Measurements from ENCODE around the gene SMARCA5. TPM values are rescaled to one million over a fixed set of nuclear protein-coding genes. Genes with fewer than 3 reads are reported as not detected.
"Not testable (repeated sequence)": the region's sequence is repeated elsewhere in the genome, so short reads cannot be mapped to it uniquely, and the experiment has no call there.

SMARCA5 gene
- polyA plus RNA-seq (2012; ENCODE audit: insufficient read depth, insufficient read length): 76.0 TPM

GRCh38 chr4:143513314-143514168, at the start of gene SMARCA5:
SMARCA5 (plus strand) TSS chr4:143513702; CDS start chr4:143513925, 223 bp downstream.
- DNase-seq (ENCODE audit: low read depth, low spot score): peak; percentile 97
- H3K4me3 ChIP-seq (ENCODE audit: low read length): peak within 1 kb of the TSS; percentile 92

DNA sequence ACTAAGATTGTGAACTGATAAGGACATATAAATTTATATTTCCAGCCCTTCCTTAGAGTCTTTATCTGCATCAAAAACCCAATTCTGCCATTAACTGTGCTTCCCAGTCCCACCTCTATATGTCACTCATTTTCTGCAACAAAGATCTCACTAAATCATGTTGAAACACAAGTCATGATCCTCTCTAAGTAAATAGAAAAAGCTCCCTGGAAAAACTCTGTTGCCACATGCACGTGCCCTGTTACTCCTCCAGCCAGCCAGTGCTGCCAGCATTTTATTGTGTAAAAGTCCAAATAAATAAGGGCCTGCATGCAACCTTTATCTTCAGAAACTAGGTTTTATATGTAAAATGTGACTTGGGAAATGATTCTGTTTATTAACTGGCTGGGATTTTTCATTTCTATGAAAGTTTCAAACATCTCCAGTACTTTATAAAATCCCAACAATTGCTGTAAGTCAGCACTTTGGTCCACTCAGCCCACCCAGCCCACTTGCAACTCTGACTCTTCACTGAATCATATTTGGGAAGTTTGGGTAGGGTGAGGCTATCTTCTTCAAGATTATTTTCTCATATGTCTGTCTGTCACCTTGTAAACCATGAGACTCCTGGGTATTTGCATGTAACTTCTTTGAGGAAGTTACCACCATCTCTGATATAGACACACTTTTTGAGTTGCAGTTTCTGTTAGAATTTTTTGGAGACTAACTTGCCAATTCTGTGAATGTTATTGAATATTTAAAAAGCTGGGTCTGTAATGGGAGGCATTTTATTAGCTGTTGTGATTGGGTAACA, 40.0 kb upstream of the SMARCA5 start:
- no peak overlapping the region for H3K4me3 ChIP-seq (ENCODE audit: low read length)

DNA sequence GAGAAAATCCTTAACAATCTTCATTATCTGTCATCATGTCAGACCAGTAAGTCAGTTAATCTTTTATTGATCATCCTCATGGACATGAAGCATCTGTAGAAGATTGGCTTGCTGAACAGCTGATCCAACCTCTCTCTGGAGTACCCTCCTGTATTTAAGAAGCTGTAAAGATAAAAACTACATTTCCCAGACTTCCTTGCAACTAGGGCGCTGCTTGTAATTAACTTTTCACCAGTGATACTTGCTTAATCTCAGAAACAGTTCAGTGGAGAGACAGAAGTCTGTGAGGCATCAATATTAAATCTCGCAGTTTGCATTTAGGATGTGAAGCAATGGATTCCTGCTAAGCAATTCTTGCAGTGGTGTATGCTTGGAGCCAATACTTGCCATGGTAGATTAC, 36.0 kb upstream of the SMARCA5 start:
- no peak overlapping the region for H3K4me3 ChIP-seq (ENCODE audit: low read length)
- DNase-seq (ENCODE audit: low read depth, low spot score): no peak

More for the DNA sequence above, 40.0 kb upstream of the SMARCA5 start:
- no peak for DNase-seq (ENCODE audit: low read depth, low spot score)

DNA sequence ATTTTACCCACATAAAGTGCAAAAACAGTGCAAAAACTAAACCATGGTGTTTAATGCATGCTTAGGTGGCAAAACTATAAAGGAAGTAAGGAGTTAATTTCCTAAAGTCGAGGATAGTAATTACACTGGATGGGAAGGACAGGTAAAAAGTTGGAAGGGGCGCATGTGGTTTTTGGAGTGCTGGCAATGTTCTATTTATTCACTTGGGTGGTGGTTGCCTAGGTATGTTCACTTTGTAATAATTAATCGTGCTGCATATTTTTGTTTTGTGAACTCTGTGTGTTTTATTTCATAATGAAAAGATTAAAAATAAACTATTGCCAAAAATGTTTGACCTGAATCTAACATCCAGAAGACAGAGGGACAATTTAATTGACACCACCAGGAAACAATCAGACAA, 32.1 kb upstream of the SMARCA5 start:
- no peak for DNase-seq (ENCODE audit: low read depth, low spot score)
- no peak overlapping the region for H3K4me3 ChIP-seq (ENCODE audit: low read length)

- H3K4me3 ChIP-seq (ENCODE audit: low read length): no peak overlapping the region
- peak; percentile 5 for DNase-seq (ENCODE audit: low read depth, low spot score)
Measured at GRCh38 chr4:143482840-143483239, 30.7 kb upstream of the SMARCA5 start.

GRCh38 chr4:143486314-143486713, 27.2 kb upstream of the SMARCA5 start:
- H3K4me3 ChIP-seq (ENCODE audit: low read length): no peak overlapping the region
- no peak for DNase-seq (ENCODE audit: low read depth, low spot score)

GRCh38 chr4:143488687-143489086, 24.8 kb upstream of the SMARCA5 start:
- H3K4me3 ChIP-seq (ENCODE audit: low read length): no peak overlapping the region
- DNase-seq (ENCODE audit: low read depth, low spot score): no peak

- no peak for DNase-seq (ENCODE audit: low read depth, low spot score)
Measured at GRCh38 chr4:143489106-143489505, 24.4 kb upstream of the SMARCA5 start.

GRCh38 chr4:143498021-143498420, 15.5 kb upstream of the SMARCA5 start:
- no peak overlapping the region for H3K4me3 ChIP-seq (ENCODE audit: low read length)
- DNase-seq (ENCODE audit: low read depth, low spot score): no peak

More at GRCh38 chr4:143489106-143489505, 24.4 kb upstream of the SMARCA5 start:
- H3K4me3 ChIP-seq (ENCODE audit: low read length): no peak overlapping the region

DNA sequence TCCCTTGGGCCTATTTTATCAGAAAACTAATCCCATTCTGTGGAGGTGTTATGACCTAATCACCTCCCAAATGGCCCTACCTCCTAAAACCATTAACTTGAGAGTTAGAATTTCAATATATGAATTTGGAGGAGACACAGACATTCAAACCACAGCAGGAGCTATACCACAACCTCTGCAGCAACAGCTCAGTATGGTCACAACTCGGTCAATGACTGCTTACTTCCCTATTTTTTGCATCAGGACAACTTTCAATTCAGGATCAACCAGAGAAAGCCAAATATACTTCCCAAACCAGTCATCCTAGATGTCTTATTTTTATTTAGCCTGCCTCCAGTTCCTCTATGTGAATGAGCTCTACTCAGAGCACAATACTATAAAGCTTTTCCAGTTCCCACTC, 11.3 kb upstream of the SMARCA5 start:
- DNase-seq (ENCODE audit: low read depth, low spot score): no peak
- no peak overlapping the region for H3K4me3 ChIP-seq (ENCODE audit: low read length)

DNA sequence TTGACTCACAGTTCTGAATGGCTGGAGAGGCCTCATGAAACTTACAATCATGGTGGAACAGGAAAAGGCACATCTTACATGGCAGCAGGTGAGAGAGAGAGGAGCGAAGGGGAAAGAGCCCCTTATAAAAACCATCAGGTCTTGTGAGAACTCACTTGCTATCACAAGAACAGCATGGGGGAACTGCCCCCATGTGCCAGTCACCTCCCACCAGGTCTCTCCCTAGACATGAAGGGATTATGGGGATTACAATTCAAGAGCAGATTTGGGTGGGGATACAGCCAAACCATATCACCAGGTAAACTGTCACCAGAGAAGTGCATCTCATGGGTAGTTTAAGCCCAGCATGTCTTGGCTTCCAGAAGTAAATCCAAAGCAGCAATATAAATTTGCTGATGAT, 7.5 kb upstream of the SMARCA5 start:
- DNase-seq (ENCODE audit: low read depth, low spot score): no peak

DNA sequence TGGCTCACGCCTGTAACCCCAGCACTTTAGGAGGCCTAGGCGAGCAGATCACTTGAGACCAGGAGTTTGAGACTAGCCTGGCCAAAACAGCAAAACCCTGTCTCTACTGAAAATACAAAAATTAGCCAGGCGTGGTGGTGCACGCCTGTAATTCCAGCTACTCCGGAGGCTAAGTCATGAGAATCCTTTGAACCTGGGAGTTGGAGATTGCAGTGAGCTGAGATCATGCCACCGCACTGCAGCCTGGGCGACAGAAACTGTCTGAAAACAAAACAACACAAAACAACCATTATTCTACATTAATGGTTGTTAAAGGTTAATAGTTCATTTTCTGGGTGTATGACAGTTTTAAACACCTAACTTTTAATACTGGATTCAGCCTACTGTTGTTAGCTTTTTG, 1.6 kb upstream of the SMARCA5 start:
- no peak for DNase-seq (ENCODE audit: low read depth, low spot score)
- no peak overlapping the region for H3K4me3 ChIP-seq (ENCODE audit: low read length)

More for the DNA sequence above, 7.5 kb upstream of the SMARCA5 start:
- no peak overlapping the region for H3K4me3 ChIP-seq (ENCODE audit: low read length)

GRCh38 chr4:143512978-143513313, 556 bp upstream of the SMARCA5 start:
- peak overlapping the region; percentile 92 for H3K4me3 ChIP-seq (ENCODE audit: low read length)
- no peak for DNase-seq (ENCODE audit: low read depth, low spot score)

- no peak for DNase-seq (ENCODE audit: low read depth, low spot score)
- peak overlapping the region; percentile 92 for H3K4me3 ChIP-seq (ENCODE audit: low read length)
Measured at GRCh38 chr4:143514169-143514495, 630 bp downstream of the SMARCA5 start.

DNA sequence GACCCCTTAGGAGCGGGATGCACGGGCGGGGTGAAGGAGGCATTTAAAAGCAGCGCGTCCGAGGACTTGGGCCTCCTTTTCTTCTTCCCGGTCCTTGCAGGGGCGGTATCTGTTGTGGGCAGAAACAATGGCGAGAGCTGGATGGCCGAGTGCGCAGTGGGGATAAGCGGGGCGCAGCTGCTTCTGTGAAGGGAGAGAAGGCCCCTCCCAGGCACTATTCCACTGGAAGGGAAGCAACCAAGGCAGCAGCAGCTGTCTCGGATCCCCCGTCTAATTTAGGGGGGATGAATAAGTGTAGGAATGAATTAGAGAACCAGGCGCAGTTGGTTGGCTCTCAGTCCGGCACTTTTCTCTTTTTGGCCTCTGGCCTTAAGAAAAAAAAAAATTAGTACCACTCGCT, 995 bp downstream of the SMARCA5 start:
- DNase-seq (ENCODE audit: low read depth, low spot score): no peak
- H3K4me3 ChIP-seq (ENCODE audit: low read length): peak overlapping the region; percentile 92

- peak overlapping the region; percentile 92 for H3K4me3 ChIP-seq (ENCODE audit: low read length)
Measured at GRCh38 chr4:143514901-143515300, 1.4 kb downstream of the SMARCA5 start.

GRCh38 chr4:143515905-143516304, 2.4 kb downstream of the SMARCA5 start:
- no peak for DNase-seq (ENCODE audit: low read depth, low spot score)
- no peak overlapping the region for H3K4me3 ChIP-seq (ENCODE audit: low read length)

More at GRCh38 chr4:143514901-143515300, 1.4 kb downstream of the SMARCA5 start:
- DNase-seq (ENCODE audit: low read depth, low spot score): no peak

DNA sequence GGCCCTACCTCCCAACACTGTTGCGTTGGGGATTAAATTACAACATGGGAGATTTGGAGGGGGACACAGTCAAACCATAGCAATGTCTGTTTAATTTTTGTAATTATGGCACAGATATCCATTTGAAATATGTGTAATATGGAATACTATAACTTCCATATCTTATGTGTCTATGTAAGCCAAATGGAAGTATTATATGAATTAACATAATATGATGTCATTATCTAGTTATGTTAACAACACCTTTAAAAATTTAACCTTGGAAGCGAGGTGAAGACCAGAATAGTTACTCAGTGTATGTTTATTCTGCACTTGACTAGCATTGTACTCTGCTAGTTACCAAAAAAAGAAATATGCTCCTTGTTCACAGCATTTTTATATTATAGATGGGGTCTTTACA, 4.3 kb downstream of the SMARCA5 start:
- no peak overlapping the region for H3K4me3 ChIP-seq (ENCODE audit: low read length)
- no peak for DNase-seq (ENCODE audit: low read depth, low spot score)

GRCh38 chr4:143524211-143524610, 10.7 kb downstream of the SMARCA5 start:
- no peak overlapping the region for H3K4me3 ChIP-seq (ENCODE audit: low read length)
- no peak for DNase-seq (ENCODE audit: low read depth, low spot score)

- not testable (repeated sequence) for H3K4me3 ChIP-seq (ENCODE audit: low read length); DNase-seq (ENCODE audit: low read depth, low spot score)
Measured at GRCh38 chr4:143528046-143528445, 14.5 kb downstream of the SMARCA5 start.
